Peyer's patch (tissue), 4 donors: ENCODE data around the gene SLC4A1. TPM values are rescaled to one million over a fixed set of nuclear protein-coding genes. Genes with fewer than 3 reads are reported as not detected.

Experiments used
- DNase-seq, 3 donors: peaks; one replicate each; pipeline ENCODE4 v3.0.0-alpha.2; 2017 to 2019
- H3K27ac ChIP-seq, 4 donors: fragments of 200-600 bp; sonication (generic); one replicate each; pipeline ENCODE4 v1.5.1; 2016 to 2019
- H3K27me3 ChIP-seq, 2 donors: fragments of 200-600 bp; sonication (generic); one replicate each; pipeline ENCODE4 v1.5.1; 2019
- H3K36me3 ChIP-seq, 3 donors: fragments of 200-600 bp; sonication (generic); one replicate each; pipeline ENCODE4 v1.5.1; 2016 to 2019
- H3K4me1 ChIP-seq, 4 donors: fragments of 200-600 bp; sonication (generic); one replicate each; pipeline ENCODE4 v1.5.1; 2016 to 2019
- H3K4me3 ChIP-seq, 4 donors: fragments of 200-600 bp; sonication (generic); 1 replicate in 3 of 4; 2 replicates in 1 of 4; pipeline ENCODE4 v1.5.1; 2016 to 2019; ENCODE audit warnings: mild to moderate bottlenecking in 1 of 4
- H3K9me3 ChIP-seq, 4 donors: fragments of 200-600 bp; sonication (generic); one replicate each; pipeline ENCODE4 v1.5.1; 2016 to 2019; ENCODE audit warnings: mild to moderate bottlenecking in 1 of 4
- CTCF ChIP-seq, 6 experiments: fragments of 450-650 bp in 4 of 6; fragments of 200-600 bp in 2 of 6; sonication (generic) in 1 of 6; IDR thresholded peaks; one replicate each; pipeline ENCODE4 v1.5.1; 2017 to 2019; ENCODE audit warnings: antibody characterized with exemption in 6 of 6, mild to moderate bottlenecking in 3 of 6, moderate library complexity in 1 of 6
- POLR2A ChIP-seq, 2 donors: fragments of 450-650 bp; IDR thresholded peaks; one replicate each; pipeline ENCODE4 v1.5.1; 2017; ENCODE audit warnings: antibody characterized with exemption in 2 of 2, mild to moderate bottlenecking in 2 of 2, moderate library complexity in 2 of 2
- total RNA-seq, 4 donors: library from RNA; depleted of rRNA; stranded (reverse); fragments of >200 nt; gene quantifications; one replicate each; pipeline ENCODE4 v1.1.0, GENCODE V29; 2016

Gene SLC4A1
- total RNA-seq, 4 donors from 2014 or later = not detected

- Histone ChIP-seq H3K4me3 (peak overlapping the region; percentile 90 to 99 (median 96)), H3K27ac (peak overlapping the region; percentile 99 to 100 (median 100))
These were observed 46.7 kb downstream of the SLC4A1 start for GRCh38 chr17:44221084-44221861.

GRCh38 chr17:44220213-44221083 is 47.5 kb downstream of the SLC4A1 start:
- H3K4me3 ChIP-seq = peak overlapping the region; percentile 90 to 99 (median 96)
- H3K9me3 ChIP-seq = no peaks in the 10 kb centered on the region
- peaks cover 0 to 43% (median 24%) of the 10 kb centered on the region in 4 donors for H3K4me1 ChIP-seq
- H3K27me3 ChIP-seq = no peaks in the 10 kb centered on the region
- peak; percentile 52 to 75 (median 74) for DNase-seq
- no peak for TF ChIP-seq POLR2A (IDR thresholded peaks at IDR 0.05)
- no peak for TF ChIP-seq CTCF (IDR thresholded peaks at IDR 0.05)
- H3K36me3 ChIP-seq = peaks cover 0 to 19% (median 0%) of the 10 kb centered on the region in 3 donors
- H3K27ac ChIP-seq = peak overlapping the region; percentile 99 to 100 (median 100)

More at GRCh38 chr17:44221084-44221861, 46.7 kb downstream of the SLC4A1 start:
- DNase-seq = peak; percentile 66 to 88 (median 86)
- no peaks in the 10 kb centered on the region for H3K27me3 ChIP-seq
- no peaks in the 10 kb centered on the region for H3K9me3 ChIP-seq
- H3K4me1 ChIP-seq = peaks cover 0 to 43% (median 16%) of the 10 kb centered on the region in 4 donors
- peaks cover 0 to 11% (median 0%) of the 10 kb centered on the region in 3 donors for H3K36me3 ChIP-seq
- TF ChIP-seq POLR2A (IDR thresholded peaks at IDR 0.05) (peak; percentile 39 to 54), CTCF (IDR thresholded peaks at IDR 0.05) (no peak)

GRCh38 chr17:44219616-44220212 is 48.2 kb downstream of the SLC4A1 start, which contains the start of gene UBTF:
UBTF (minus strand) TSS chr17:44219675; CDS start chr17:44218229, 1,446 bp downstream.
- Histone ChIP-seq H3K27ac (peak within 1 kb of the TSS; percentile 99 to 100 (median 100)), H3K27me3 (no peaks in the 10 kb centered on the region), H3K4me1 (peaks cover 0 to 43% (median 29%) of the 10 kb centered on the region in 4 donors), H3K9me3 (no peaks in the 10 kb centered on the region), H3K36me3 (peaks cover 0 to 26% (median 0%) of the 10 kb centered on the region in 3 donors), H3K4me3 (peak within 1 kb of the TSS; percentile 90 to 99 (median 96))
- no peak for TF ChIP-seq CTCF (IDR thresholded peaks at IDR 0.05)
- peak in 1 of 2 donors; percentile 10 for TF ChIP-seq POLR2A (IDR thresholded peaks at IDR 0.05)
- DNase-seq = peak; percentile 69 to 82 (median 82)

GRCh38 chr17:44219108-44219615 is 48.8 kb downstream of the SLC4A1 start:
- no peaks in the 10 kb centered on the region for H3K9me3 ChIP-seq
- peak overlapping the region; percentile 99 to 100 (median 100) for H3K27ac ChIP-seq
- H3K4me1 ChIP-seq = peaks cover 0 to 43% (median 31%) of the 10 kb centered on the region in 4 donors
- peak; percentile 53 to 85 (median 82) for DNase-seq
- TF ChIP-seq CTCF (IDR thresholded peaks at IDR 0.05) (peak; percentile 23 to 75 (median 62)), POLR2A (IDR thresholded peaks at IDR 0.05) (peak; percentile 33 to 71)
- H3K27me3 ChIP-seq = no peaks in the 10 kb centered on the region
- peak overlapping the region; percentile 90 to 99 (median 96) for H3K4me3 ChIP-seq
- peaks cover 0 to 32% (median 0%) of the 10 kb centered on the region in 3 donors for H3K36me3 ChIP-seq
